GM21825 (cell line): ENCODE measurements around the gene ZNF99.
"Not testable (repeated sequence)": the region's sequence is repeated elsewhere in the genome, so short reads cannot be mapped to it uniquely, and the experiment has no call there.

Experiments used
- ATAC-seq: cut with Tn5 transposase; IDR thresholded peaks from one replicate; pipeline ENCODE4 v1.9.1; 2021; ENCODE audit warnings: mild to moderate bottlenecking, moderate library complexity; ENCODE audit not compliant: unreplicated experiment

The ZNF99 gene

DNA sequence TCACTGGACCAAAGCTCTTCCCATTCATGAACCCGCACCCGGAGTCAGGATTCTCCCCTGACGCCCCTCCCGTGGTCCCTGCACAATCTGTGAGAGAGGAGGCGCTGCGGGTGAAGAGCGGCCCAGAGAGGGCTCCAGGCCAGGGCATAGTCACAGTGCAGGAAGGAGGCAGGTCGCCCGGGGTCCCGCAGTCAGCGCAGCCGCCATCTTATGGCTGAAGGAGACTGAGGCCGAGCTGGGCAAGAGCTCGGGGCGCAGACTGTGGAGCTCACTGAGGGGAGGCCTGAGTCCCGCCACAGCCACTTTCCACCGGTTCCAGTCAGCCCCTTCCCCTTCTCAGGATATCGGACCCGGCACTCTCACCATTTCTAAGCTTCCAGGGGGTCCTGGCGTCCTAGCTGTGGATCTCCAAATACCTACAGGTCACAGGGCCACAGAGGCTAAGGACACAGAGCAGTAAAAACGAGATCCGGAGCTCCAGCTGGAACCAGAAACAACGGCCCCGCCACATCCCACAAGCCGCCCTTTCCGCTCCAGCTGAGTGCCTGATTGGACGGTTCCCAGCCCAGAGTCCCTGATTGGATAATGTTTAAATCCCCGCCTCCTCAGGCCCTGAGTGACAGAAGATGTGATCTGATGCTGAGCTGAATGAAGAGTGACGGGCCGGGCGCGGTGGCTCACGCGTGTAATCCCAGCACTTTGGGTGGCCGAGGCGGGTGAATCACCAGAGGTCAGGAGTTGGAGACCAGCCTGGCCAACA lies at the start of gene ZNF99:
Gene ZNF99 (minus strand): TSS at position 501 of the 760 bp plus-strand sequence. CDS start 135 bp downstream, at position 366.
- ATAC-seq: no peak

DNA sequence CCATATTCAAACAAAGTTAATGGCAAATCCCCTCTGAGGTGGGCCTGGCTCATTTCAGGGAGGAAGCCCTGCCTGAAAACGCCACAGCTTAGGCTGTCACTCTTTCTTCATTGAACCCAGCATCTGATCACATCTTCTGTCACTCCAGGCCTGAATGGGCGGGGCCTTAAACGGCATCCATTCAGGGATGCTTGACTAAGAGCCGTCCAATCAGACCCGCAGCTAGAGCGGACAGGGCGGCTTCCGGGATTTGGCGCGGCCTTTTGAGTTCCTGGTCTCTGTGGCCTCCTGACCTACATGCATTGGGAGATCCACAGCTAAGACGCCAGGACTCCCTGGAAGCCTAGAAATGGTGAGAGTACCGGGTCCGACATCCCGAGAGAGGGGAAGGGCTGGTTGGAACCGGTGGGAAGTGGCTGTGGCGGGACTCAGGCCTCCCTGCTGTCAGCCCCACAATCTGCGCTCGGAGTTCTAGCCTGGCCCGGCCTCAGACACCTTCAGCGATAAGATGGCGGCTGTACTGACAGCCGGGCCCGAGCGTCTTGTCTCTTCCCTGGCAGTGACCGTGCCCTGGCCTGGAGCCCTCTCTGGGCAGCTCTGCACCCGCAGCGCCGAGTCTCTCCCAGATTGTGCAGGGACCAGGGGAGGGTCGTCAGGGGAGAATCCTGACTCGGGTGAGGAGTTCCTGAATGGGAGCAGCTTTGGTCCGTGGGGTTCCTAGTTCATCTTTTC lies 48.2 kb upstream of the ZNF99 start, which contains the start of gene ZNF723:
Gene ZNF723 (plus strand): TSS at position 261 of the 732 bp plus-strand sequence. CDS start 89 bp downstream, at position 350.
- no peak for ATAC-seq

DNA sequence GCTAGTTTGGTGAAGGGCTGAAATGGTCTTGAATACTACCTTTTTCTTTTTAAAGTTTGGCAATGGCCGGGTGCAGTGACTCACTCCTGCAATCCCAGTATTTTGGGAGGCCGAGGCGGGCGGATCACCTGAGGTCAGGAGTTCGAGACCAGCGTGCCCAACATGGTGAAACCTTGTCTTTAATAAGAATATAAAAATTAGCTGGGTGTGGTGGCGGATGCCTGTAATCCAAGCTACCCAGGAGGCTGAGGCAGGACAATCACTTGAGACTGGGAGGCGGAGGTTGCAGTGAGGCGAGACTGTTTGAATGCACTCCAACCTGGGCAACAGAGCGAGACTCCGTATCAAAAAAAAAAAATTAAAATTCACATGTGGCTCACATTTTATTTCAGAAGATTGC lies 47.3 kb upstream of the ZNF99 start:
- no peak for ATAC-seq

DNA sequence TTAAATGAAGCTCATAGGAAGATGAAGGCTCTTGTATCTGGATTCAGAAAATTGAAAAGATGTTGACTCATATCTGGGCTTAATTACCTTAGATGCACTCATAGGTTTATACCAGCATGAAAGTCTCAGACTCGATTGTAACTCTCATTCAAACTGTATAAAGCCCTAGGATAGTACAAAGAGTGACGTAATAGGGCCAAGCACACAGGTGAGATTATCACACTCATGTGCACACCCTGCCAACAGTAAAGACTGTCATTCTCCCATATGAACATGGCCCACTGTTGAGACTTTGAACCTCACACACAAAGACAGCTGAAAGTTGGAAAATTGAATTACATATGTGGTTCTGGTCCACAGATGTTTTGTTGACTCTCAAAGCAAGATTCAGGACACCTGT lies 30.2 kb upstream of the ZNF99 start:
- ATAC-seq: no peak

DNA sequence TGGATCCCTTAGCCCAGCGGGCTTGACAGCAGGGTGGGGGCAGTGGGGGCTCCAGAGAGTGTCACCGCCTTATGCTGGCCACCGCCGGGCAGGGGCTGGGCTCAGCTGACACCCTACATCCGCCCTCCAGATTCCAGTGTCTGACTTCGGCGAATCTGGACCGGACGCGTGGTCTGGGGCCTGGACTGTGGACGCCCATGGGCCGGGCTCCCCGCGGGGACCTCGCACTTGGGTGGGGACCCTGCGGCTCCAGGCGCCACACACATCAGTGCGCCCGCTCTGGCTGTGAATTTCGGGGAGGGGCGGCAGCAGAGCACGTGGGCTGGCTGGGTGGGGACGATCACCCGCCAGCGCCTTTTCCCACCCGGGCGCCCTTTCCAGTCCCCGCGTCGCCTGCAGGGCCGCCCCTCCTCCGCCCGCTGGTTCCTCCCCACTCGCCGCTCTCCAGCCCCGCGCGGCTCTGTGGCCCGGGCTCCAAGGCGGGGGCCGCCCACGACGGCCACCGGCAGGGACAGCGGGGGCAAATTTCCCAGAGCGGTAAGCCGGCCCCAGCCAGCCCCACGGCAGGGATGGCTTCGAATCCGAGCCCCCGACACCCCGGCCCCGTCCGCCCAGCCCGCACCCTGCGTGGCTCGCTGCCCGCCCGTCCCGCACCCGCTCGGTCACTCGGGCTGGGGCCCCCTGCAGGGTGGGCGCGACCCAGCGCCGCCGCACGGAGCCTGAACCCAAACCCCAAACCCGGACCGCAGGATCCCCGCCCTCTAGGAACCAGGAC lies 23.3 kb upstream of the ZNF99 start:
- no peak for ATAC-seq

DNA sequence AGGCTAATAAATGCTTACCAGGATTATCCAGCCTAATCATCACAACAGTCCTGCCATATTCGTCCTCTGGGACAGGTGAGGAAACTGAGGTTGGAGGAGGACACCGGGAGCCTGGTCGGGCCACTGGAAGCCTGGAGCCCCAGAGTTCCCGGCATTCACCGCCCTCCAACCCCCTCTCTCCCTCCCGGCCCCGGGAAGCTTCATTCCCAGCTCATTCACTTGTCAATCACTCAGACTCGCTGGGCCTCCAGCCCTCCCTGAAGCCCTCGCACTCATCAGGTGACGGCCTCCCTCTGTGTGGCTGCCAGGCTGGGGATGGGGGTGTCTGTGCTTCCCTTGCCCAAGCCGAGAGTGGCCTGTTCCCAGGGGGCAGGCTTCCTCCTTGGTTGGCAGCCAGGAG lies 22.5 kb upstream of the ZNF99 start:
- no peak for ATAC-seq

DNA sequence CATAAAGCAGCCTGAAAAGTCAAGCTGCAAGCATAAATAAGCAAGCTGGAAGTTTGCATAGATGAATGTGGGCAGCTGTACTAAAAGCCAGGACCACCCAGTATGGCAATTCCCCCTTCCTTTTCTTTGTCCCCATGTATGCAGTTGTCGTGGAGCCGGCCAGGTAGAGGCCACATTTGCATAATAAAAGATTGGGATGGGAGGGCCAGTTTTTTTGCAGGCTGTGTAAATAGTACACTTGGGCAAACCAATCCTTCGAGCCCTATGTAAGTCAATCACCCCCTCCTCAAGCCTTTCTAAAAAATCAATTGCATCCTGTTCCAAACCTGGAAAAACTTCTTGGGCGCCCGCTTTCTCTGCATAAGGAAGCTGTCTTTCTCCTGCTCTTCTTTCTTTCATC lies 13.1 kb upstream of the ZNF99 start:
- ATAC-seq: no peak

DNA sequence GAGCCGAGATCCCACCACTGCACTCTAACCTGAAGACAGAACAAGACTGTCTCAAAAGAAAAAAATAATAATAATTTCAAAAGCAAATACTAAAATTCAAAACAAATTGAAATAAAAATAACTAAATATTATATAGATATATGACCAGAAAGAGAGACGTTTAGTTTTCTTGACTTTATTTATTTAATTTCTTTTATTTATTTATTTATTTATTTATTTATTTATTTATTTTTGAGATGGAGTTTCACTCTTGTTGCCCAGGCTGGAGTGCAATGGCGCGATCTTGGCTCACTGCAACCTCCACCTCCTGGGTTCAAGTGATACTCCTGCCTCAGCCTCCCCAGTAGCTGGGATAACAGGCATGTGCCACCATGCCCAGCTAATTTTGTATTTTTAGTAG lies 8.9 kb upstream of the ZNF99 start:
- not testable (repeated sequence) for ATAC-seq

DNA sequence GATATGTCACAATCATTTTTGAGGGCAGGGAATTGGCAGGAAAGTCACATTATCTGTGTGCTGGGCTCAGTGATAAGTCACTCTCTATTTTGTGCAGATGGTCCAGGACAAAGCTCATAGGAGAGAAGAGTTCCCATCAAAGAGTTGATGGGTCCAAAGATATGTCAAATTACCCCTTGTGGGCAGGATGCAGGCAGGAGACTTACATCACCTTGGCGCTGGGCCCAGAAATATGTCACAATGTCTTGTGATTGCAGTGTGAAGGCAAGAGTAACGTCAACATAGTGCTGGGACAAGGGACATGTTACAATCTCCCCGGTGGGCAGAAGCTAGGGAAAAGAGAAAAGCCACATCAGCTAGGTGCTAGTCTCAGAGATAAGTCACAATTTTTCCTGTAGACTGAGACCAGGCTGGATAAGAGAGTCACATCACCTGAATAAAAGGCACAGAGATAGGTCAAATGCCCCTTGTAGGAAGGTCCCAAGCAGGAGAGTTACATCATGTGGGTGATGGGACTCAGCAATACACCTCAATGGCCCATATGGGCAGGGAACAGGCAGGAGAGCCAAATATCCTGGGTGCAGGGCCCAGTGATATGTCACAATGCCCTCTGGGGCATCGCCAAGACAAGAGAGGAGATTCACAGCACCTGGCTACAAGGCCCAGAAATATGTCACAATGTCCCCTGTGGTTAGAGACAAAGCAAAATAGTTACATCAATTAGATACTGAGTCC lies 47.9 kb downstream of the ZNF99 start:
- ATAC-seq: no peak

DNA sequence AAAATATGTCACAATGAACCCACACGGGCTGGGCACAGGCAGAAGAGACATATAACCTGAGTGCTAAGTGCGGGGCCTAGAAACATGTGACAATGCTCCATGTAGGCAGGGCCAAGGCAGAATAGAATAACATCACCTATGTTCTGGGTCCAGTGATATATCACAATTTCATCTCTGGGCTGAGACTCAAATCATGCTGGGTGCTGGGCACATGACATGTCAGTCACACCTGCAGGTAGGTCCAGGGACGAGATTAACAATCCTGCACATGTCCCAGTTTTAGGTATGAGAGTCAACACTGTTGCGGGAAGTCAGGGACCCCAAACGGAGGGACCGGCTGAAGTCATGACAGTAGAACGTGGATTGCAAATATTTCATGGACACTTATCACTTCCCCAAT lies 50.3 kb downstream of the ZNF99 start:
- no peak for ATAC-seq

DNA sequence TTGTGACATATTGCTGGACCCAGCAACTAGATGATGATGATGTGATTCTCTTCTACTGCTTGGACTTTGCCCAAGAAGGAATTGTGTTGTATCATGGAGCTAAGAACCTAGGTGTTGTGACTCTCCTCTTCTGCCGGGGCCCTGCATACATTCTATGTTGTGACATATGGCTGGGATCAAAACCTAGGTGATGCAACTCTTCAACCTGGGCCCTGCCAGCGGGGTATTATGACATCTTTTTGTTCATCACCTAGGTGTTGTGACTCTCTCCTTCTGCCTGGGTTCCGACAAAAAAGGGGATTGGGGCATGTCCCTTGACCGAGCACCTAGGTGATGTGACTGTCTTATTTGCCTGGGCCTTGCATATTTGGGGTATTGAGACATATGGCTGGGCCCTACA lies 55.7 kb downstream of the ZNF99 start:
- not testable (repeated sequence) for ATAC-seq

DNA sequence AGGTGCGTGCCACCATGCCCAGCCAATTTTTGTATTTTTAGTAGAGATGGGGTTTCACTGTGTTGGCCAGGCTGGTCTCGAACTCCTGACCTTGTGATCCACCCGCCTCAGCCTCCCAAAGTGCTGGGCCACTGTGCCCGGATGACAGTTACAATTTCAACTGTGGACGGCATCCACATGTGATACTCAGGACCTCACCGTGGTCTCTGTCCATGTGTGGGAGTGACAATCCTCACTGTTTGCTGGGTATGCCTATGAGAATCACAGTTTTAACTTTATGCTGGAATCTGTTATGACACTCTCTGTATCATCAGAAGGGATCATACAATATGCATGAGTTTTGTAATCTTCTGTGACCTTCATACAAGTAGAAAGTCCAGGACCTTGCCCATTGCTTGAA lies 62.4 kb downstream of the ZNF99 start:
- not testable (repeated sequence) for ATAC-seq

DNA sequence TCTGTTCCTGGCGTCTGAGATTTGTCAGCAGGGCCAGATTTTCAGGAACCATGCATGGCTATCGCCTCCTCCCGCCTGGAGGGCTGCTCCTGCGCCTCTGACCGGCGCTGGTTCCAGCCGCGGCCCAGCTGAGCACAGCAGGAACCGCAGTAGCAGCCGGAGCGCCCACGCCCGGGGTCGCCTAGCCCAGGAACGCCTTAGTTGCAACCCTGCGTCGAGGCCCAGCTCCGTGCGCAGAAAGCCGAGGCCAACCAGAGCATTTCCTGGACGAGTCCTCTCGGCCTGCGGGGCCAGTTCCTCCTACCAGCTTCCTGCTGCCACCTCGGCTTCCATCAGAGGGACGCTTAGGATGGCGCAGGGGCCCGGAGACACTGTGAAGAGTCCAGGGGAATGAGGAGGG lies 75.0 kb downstream of the ZNF99 start:
- no peak for ATAC-seq

DNA sequence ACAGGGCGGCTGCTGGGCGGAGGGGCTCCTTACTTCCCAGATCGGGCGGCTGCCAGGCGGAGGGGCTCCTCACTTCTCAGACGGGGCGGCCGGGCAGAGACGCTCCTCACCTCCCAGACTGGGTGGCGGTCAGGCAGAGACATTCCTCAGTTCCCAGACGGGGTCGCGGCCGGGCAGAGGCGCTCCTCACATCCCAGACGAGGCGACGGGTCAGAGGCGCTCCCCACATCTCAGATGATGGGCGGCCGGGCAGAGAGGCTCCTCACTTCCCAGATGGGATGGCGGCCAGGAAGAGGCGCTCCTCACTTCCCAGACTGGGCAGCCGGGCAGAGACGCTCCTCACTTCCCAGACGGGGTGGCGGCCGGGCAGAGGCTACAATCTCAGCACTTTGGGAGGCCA lies 80.9 kb downstream of the ZNF99 start:
- not testable (repeated sequence) for ATAC-seq

DNA sequence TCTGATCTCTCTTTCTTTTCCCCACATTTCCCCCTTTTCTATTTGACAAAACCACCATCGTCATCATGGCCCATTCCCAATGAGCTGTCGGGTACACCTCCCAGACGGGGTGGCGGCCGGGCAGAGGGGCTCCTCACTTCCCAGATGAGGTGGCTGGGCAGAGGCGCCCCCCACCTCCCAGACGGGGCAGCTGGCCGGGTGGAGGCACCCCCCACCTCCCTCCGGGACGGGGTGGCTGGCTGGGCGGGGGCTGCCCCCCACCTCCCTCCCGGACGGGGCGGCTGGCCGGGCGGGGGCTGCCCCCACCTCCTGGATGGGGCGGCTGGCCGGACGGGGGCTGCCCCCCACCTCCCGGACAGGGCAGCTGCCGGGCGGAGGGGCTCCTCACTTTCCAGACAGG lies 81.3 kb downstream of the ZNF99 start:
- ATAC-seq: not testable (repeated sequence)
